ES-I3 (cell line): ENCODE data around the gene PLS3.

Experiments used
- H3K36me3 ChIP-seq: 2 replicates; pipeline ENCODE4 v1.6.1; 2013; ENCODE audit warnings: mild to moderate bottlenecking, low read length, control low read depth, moderate library complexity; ENCODE audit not compliant: insufficient read depth
- H3K4me1 ChIP-seq: 2 replicates; pipeline ENCODE4 v1.6.1; 2013; ENCODE audit warnings: mild to moderate bottlenecking, control low read depth, low read length; ENCODE audit not compliant: insufficient read depth
- H3K9ac ChIP-seq: 2 replicates; pipeline ENCODE4 v1.6.1; 2013; ENCODE audit warnings: low read depth, mild to moderate bottlenecking, low read length, moderate library complexity
- H3K9me3 ChIP-seq: 2 replicates; pipeline ENCODE4 v1.6.1; 2013; ENCODE audit warnings: mild to moderate bottlenecking, low read length, moderate library complexity; ENCODE audit not compliant: control insufficient read depth, insufficient read depth

Gene PLS3

GRCh38 chrX:115559672-115560071, 1.3 kb upstream of the PLS3 start:
- Histone ChIP-seq H3K4me1 (peaks cover 15% of the 10 kb centered on the region), H3K9me3 (no peaks in the 10 kb centered on the region), H3K9ac (no peak overlapping the region; the same call in 1 of the 2 replicates), H3K36me3 (no peaks in the 10 kb centered on the region)

GRCh38 chrX:115560211-115560977, 580 bp upstream of the PLS3 start:
- H3K9ac ChIP-seq = peak overlapping the region; percentile 78; the same call in 1 of the 2 replicates
- no peaks in the 10 kb centered on the region for H3K9me3 ChIP-seq
- H3K36me3 ChIP-seq = no peaks in the 10 kb centered on the region
- peaks cover 15% of the 10 kb centered on the region for H3K4me1 ChIP-seq

- Histone ChIP-seq H3K9ac (peak overlapping the region; percentile 78), H3K36me3 (no peaks in the 10 kb centered on the region), H3K9me3 (no peaks in the 10 kb centered on the region), H3K4me1 (peaks cover 15% of the 10 kb centered on the region)
Observed at GRCh38 chrX:115561605-115562479, 868 bp downstream of the PLS3 start.

GRCh38 chrX:115562480-115562847, 1.5 kb downstream of the PLS3 start:
- no peaks in the 10 kb centered on the region for H3K36me3 ChIP-seq
- no peaks in the 10 kb centered on the region for H3K9me3 ChIP-seq
- peak overlapping the region; percentile 78 for H3K9ac ChIP-seq
- H3K4me1 ChIP-seq = peaks cover 15% of the 10 kb centered on the region

GRCh38 chrX:115563633-115564162, 2.7 kb downstream of the PLS3 start:
- H3K36me3 ChIP-seq = no peaks in the 10 kb centered on the region
- peaks cover 15% of the 10 kb centered on the region for H3K4me1 ChIP-seq
- H3K9ac ChIP-seq = no peak overlapping the region
- no peaks in the 10 kb centered on the region for H3K9me3 ChIP-seq

GRCh38 chrX:115564243-115564642, 3.3 kb downstream of the PLS3 start:
- no peak overlapping the region for H3K9ac ChIP-seq
- no peaks in the 10 kb centered on the region for H3K36me3 ChIP-seq
- peaks cover 15% of the 10 kb centered on the region for H3K4me1 ChIP-seq
- H3K9me3 ChIP-seq = no peaks in the 10 kb centered on the region

GRCh38 chrX:115565888-115566287, 4.9 kb downstream of the PLS3 start:
- Histone ChIP-seq H3K9ac (no peak overlapping the region), H3K36me3 (peaks cover 2% of the 10 kb centered on the region; the same call in 1 of the 2 replicates), H3K4me1 (peaks cover 4% of the 10 kb centered on the region; the same call in 1 of the 2 replicates), H3K9me3 (no peaks in the 10 kb centered on the region)

DNA sequence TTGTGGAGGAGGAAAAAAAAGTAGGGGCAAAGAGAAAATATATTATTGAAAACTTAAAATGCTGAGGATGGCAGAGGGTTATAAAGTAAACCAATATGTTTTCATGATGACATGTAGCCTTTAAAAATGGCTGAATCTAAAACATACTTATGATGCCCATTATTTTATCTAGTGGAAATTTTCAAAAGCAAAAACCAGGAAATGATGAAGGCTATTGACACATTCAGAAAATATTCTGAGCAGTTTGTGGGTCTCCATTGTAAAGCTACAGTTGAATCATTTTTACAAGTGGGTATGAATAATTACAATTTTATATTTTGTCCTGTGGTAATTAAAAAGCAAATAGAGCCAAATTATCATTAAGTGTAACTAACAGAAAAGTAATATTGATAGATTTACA, 10.7 kb downstream of the PLS3 start:
- peaks cover 9% of the 10 kb centered on the region for H3K36me3 ChIP-seq
- no peaks in the 10 kb centered on the region for H3K4me1 ChIP-seq
- no peak overlapping the region for H3K9ac ChIP-seq
- no peaks in the 10 kb centered on the region for H3K9me3 ChIP-seq

DNA sequence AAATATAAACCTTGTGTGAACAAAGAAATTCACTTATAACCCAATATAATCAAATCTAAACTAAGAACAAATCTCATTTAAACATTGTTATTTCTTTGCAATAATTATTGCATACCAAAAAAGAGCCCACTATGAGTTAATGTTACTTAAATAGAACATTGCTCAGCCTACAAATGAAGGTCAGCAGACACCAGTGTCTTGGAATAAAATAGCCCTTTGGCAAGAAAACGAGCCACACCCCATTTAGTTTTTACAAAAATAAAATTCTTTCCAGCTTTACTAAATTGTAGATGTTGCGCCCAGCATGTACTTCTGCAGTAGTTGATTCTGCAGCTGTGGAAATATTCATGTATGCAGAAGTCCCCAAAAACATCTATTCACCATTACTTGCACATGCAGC, 12.2 kb downstream of the PLS3 start:
- H3K4me1 ChIP-seq = no peaks in the 10 kb centered on the region
- no peak overlapping the region for H3K9ac ChIP-seq
- peaks cover 13% of the 10 kb centered on the region for H3K36me3 ChIP-seq
- no peaks in the 10 kb centered on the region for H3K9me3 ChIP-seq

DNA sequence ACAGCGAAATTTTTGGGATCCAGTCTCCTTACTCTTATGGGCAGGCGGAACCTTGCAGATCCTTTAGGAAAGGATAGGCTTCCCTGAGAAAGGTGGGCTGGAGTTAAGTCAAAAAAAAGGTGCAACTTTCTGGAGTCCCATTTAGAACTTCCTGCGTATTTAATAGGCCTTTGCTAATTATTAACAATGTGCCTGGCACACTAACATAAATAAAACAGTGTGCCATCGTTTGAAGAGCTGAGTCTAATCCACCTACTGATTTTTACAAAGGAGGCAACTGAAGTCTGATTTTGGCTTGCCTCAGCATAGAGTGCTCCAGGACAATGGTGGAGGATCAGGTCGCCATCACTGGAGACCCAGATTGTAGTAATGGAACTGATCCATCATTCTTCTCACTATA, 15.7 kb downstream of the PLS3 start:
- Histone ChIP-seq H3K9me3 (no peaks in the 10 kb centered on the region), H3K4me1 (peaks cover 2% of the 10 kb centered on the region), H3K9ac (no peak overlapping the region), H3K36me3 (peaks cover 11% of the 10 kb centered on the region)

DNA sequence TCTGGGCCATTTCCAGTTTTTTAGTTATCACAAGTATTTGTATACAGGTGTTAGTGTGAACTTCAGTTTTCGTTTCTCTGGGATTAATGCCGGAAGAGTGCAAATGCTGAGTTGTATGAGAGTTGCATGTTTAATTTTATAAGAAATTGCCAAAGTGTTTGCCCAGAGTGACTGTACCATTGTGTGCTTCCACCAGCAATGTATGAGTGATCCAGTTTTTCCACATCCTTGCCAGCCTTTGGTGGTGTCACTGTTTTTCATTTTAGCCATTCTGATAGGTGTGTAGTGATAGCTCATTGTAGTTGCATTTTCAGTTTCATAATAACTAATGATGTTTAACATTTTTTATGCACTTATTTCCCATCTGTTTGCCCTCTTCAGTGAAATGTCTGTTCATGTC, 18.4 kb downstream of the PLS3 start:
- no peak overlapping the region for H3K9ac ChIP-seq
- peaks cover 11% of the 10 kb centered on the region for H3K36me3 ChIP-seq
- peaks cover 28% of the 10 kb centered on the region for H3K4me1 ChIP-seq
- no peaks in the 10 kb centered on the region for H3K9me3 ChIP-seq

- no peak overlapping the region for H3K9ac ChIP-seq
- peaks cover 9% of the 10 kb centered on the region for H3K36me3 ChIP-seq
- peaks cover 33% of the 10 kb centered on the region for H3K4me1 ChIP-seq
- H3K9me3 ChIP-seq = no peaks in the 10 kb centered on the region
Observed at GRCh38 chrX:115579786-115580294, 18.9 kb downstream of the PLS3 start.

DNA sequence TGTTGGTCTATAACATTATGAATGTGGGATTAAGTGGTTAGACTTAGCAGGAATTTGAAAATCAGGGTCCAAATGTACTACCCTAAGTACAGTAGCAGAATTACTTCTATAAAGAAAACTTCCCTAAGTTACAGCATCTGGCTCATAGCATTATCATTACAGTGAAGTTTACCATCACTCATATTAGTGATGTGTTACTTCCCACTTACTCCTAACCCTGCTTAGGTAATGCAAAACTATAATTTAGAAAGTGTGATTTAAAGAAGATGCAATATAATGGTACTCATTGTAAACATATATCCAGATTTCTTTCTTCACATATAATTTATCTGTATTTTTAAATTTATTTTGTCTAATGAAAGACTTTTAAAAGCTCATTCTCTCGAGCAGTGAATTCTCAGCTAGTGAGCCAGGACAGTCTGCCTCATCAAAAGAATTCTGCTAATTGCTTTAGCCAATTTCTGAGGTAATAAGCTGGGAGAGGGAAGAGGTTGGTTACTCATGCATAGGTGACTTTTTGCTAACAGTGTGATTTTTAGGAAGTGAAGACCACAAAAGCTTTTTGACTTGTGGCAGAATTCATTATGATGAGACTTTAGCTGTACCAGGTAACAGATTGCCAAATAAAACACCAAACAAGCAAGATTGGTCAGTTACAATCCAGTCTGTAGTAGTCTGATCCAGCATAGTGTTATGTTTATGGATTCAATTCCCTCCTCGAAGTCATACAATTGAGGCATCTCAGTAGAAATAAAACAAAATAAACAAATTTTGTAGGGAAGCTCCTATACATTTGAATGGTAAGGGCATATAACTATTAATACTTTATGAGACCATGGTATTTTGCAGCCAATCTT, 21.0 kb downstream of the PLS3 start:
- Histone ChIP-seq H3K4me1 (peaks cover 35% of the 10 kb centered on the region), H3K9ac (0 out of 2 replicates have a peak overlapping the region, but pooled peaks have one; percentile 20)

More for the DNA sequence above, 21.0 kb downstream of the PLS3 start:
- peaks cover 1% of the 10 kb centered on the region; the same call in 1 of the 2 replicates for H3K36me3 ChIP-seq
- H3K9me3 ChIP-seq = no peaks in the 10 kb centered on the region
